ENCODE data around the gene SCNN1B. TPM values are rescaled to one million over a fixed set of nuclear protein-coding genes. Genes with fewer than 3 reads are reported as not detected.

The SCNN1B gene
- total RNA-seq, 1 donor from 2014 or later: 16.1 TPM

GRCh38 chr16:23317266-23317661 lies 15.2 kb downstream of the SCNN1B start:
- Histone ChIP-seq H3K4me1 (no peaks in the 10 kb centered on the region), H3K4me3 (no peak overlapping the region), H3K27ac (no peak overlapping the region), H3K9me3 (no peaks in the 10 kb centered on the region), H3K36me3 (no peaks in the 10 kb centered on the region), H3K27me3 (no peaks in the 10 kb centered on the region)
- intact Hi-C loops (cut with DNase I): no loop called here
- DNase-seq (ENCODE audit: low spot score in 2 of 2): no peak
- TF ChIP-seq CTCF (IDR thresholded peaks at IDR 0.05): no peak

GRCh38 chr16:23317751-23318150 lies 15.6 kb downstream of the SCNN1B start:
- Histone ChIP-seq H3K36me3 (no peaks in the 10 kb centered on the region), H3K27ac (no peak overlapping the region), H3K9me3 (no peaks in the 10 kb centered on the region), H3K4me1 (no peaks in the 10 kb centered on the region), H3K27me3 (no peaks in the 10 kb centered on the region), H3K4me3 (no peak overlapping the region)
- DNase-seq (ENCODE audit: low spot score in 2 of 2): no peak
- TF ChIP-seq CTCF (IDR thresholded peaks at IDR 0.05): no peak
- intact Hi-C loops (cut with DNase I): no loop called here

- Histone ChIP-seq H3K27ac (no peak overlapping the region), H3K4me3 (no peak overlapping the region), H3K4me1 (no peaks in the 10 kb centered on the region), H3K36me3 (no peaks in the 10 kb centered on the region), H3K9me3 (no peaks in the 10 kb centered on the region), H3K27me3 (no peaks in the 10 kb centered on the region)
- no peak for TF ChIP-seq CTCF (IDR thresholded peaks at IDR 0.05)
- intact Hi-C loops (cut with DNase I): no loop called here
- no peak for DNase-seq (ENCODE audit: low spot score in 2 of 2)
Measured at GRCh38 chr16:23318639-23319038, 16.5 kb downstream of the SCNN1B start.

GRCh38 chr16:23319861-23320615 lies 17.9 kb downstream of the SCNN1B start:
- no peak for TF ChIP-seq CTCF (IDR thresholded peaks at IDR 0.05)
- Histone ChIP-seq H3K4me1 (no peaks in the 10 kb centered on the region), H3K4me3 (no peak overlapping the region), H3K27ac (no peak overlapping the region), H3K27me3 (no peaks in the 10 kb centered on the region), H3K9me3 (no peaks in the 10 kb centered on the region), H3K36me3 (no peaks in the 10 kb centered on the region)
- no peak for DNase-seq (ENCODE audit: low spot score in 2 of 2)
- intact Hi-C loops (cut with DNase I): no loop called here

GRCh38 chr16:23320693-23321092 lies 18.6 kb downstream of the SCNN1B start:
- no peaks in the 10 kb centered on the region for H3K9me3 ChIP-seq
- intact Hi-C loops (cut with DNase I): no loop called here
- H3K4me3 ChIP-seq: no peak overlapping the region
- TF ChIP-seq CTCF (IDR thresholded peaks at IDR 0.05): no peak
- H3K4me1 ChIP-seq: no peaks in the 10 kb centered on the region
- no peaks in the 10 kb centered on the region for H3K36me3 ChIP-seq
- H3K27me3 ChIP-seq: no peaks in the 10 kb centered on the region
- no peak overlapping the region for H3K27ac ChIP-seq
- no peak for DNase-seq (ENCODE audit: low spot score in 2 of 2)
